ENCODE data around the gene MAGEL2.

The MAGEL2 gene

GRCh38 chr15:23686466-23687142, 38.9 kb upstream of the MAGEL2 start:
- no peak for DNase-seq (ENCODE audit: low spot score)
- H3K4me3 ChIP-seq, result peak overlapping the region; percentile 71
- TF ChIP-seq CTCF (IDR thresholded peaks at IDR 0.05), result no peak
- H3K27ac ChIP-seq, result peak overlapping the region in 1 of 2 donors; percentile 58

GRCh38 chr15:23671481-23671880, 23.8 kb upstream of the MAGEL2 start:
- no peak overlapping the region for H3K4me3 ChIP-seq
- no peak for DNase-seq (ENCODE audit: low spot score)
- H3K27ac ChIP-seq, result no peak overlapping the region
- no peak for TF ChIP-seq CTCF (IDR thresholded peaks at IDR 0.05)

GRCh38 chr15:23670970-23671369, 23.3 kb upstream of the MAGEL2 start:
- TF ChIP-seq CTCF (IDR thresholded peaks at IDR 0.05), result no peak
- no peak for DNase-seq (ENCODE audit: low spot score)
- no peak overlapping the region for H3K27ac ChIP-seq

GRCh38 chr15:23663232-23663631, 15.6 kb upstream of the MAGEL2 start:
- no peak overlapping the region for H3K27ac ChIP-seq
- DNase-seq (ENCODE audit: low spot score), result no peak
- no peak overlapping the region for H3K4me3 ChIP-seq
- no peak for TF ChIP-seq CTCF (IDR thresholded peaks at IDR 0.05)

More at GRCh38 chr15:23670970-23671369, 23.3 kb upstream of the MAGEL2 start:
- H3K4me3 ChIP-seq, result no peak overlapping the region

GRCh38 chr15:23648920-23649515, 1.4 kb upstream of the MAGEL2 start:
- TF ChIP-seq CTCF (IDR thresholded peaks at IDR 0.05), result peak; percentile 25
- DNase-seq (ENCODE audit: low spot score), result no peak

GRCh38 chr15:23647001-23647295, 719 bp downstream of the MAGEL2 start:
- TF ChIP-seq CTCF (IDR thresholded peaks at IDR 0.05), result no peak
- H3K4me3 ChIP-seq, result peak overlapping the region; percentile 62

More at GRCh38 chr15:23648920-23649515, 1.4 kb upstream of the MAGEL2 start:
- Histone ChIP-seq H3K4me3 (no peak overlapping the region), H3K27ac (no peak overlapping the region)

More at GRCh38 chr15:23647001-23647295, 719 bp downstream of the MAGEL2 start:
- H3K27ac ChIP-seq, result no peak overlapping the region
- no peak for DNase-seq (ENCODE audit: low spot score)
